Measurements from ENCODE around the gene PAF1.

The PAF1 gene

GRCh38 chr19:39411081-39411831 lies 20.4 kb upstream of the PAF1 start:
- no peak for ATAC-seq
- peak overlapping the region; percentile 97 for H3K4me3 Mint-ChIP-seq
- H3K36me3 Mint-ChIP-seq = peaks cover 79% of the 10 kb centered on the region
- H3K9me3 Mint-ChIP-seq = no peaks in the 10 kb centered on the region
- peaks cover 61% of the 10 kb centered on the region for H3K4me1 Mint-ChIP-seq
- DNase-seq (ENCODE audit: low spot score in 2 of 2) = no peak
- peak overlapping the region; percentile 100 for H3K27ac Mint-ChIP-seq

DNA sequence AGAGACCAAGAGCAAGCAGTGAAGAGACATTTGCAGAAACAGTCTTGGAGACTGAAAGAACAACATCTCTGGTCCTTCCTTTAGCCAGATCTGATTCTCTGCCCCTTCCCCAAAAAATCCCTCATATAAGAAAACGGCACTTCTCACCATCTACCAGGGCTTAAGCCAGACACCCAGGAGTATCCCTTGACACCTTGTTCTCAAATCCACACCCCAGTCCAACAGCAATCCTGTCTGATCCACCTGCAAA lies 19.9 kb upstream of the PAF1 start:
- H3K9me3 Mint-ChIP-seq = no peaks in the 10 kb centered on the region
- no peak for ATAC-seq
- H3K4me3 Mint-ChIP-seq = peak overlapping the region; percentile 97
- peaks cover 84% of the 10 kb centered on the region for H3K36me3 Mint-ChIP-seq
- peak overlapping the region; percentile 100 for H3K27ac Mint-ChIP-seq
- no peak for DNase-seq (ENCODE audit: low spot score in 2 of 2)
- peaks cover 66% of the 10 kb centered on the region for H3K4me1 Mint-ChIP-seq

DNA sequence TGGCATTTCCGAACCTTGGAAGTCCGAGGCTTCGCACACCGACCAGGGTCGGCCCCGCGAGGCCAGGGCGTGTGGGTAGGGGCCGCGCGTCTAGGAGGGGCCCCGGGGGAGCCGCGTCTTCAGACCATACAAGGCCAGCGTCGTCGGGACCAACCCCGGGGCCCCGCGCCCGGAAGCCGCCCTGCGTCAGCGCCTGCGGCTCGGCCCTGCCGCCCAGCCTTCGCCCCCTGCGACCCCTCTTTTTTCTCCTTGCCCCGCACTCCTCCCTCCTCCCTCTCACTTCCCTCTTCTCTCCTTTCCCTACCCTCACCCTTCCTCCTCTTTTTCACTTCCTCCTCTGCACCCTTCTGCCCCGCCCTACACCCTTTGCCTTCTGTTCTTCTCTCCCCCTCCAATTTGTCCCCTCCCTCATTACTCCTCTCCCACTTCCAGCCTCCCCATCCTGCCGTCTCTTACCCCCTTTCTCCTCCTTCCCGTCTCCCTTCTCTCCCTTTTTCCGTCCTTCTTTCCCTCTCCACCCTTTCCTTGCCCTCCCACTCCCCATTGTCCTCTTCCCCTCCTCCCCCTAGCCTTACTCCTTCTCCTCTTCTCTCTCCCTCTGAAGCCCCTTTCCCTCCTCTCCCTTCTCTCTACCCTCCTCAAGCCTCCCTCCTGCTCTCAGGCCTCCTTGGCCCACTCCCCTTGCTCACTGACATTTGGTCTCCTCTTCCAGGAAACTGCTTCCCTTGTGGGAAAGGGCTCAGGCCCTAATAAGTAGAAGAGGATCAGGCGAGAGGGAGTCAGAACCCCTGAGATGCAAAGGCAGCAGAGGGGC lies 19.3 kb upstream of the PAF1 start:
- no peaks in the 10 kb centered on the region for H3K9me3 Mint-ChIP-seq
- peak overlapping the region; percentile 97 for H3K4me3 Mint-ChIP-seq
- peak; percentile 50 to 81 for DNase-seq (ENCODE audit: low spot score in 2 of 2)
- H3K27ac Mint-ChIP-seq = peak overlapping the region; percentile 100
- peaks cover 81% of the 10 kb centered on the region for H3K36me3 Mint-ChIP-seq
- H3K4me1 Mint-ChIP-seq = peaks cover 65% of the 10 kb centered on the region
- peak; percentile 32 for ATAC-seq

DNA sequence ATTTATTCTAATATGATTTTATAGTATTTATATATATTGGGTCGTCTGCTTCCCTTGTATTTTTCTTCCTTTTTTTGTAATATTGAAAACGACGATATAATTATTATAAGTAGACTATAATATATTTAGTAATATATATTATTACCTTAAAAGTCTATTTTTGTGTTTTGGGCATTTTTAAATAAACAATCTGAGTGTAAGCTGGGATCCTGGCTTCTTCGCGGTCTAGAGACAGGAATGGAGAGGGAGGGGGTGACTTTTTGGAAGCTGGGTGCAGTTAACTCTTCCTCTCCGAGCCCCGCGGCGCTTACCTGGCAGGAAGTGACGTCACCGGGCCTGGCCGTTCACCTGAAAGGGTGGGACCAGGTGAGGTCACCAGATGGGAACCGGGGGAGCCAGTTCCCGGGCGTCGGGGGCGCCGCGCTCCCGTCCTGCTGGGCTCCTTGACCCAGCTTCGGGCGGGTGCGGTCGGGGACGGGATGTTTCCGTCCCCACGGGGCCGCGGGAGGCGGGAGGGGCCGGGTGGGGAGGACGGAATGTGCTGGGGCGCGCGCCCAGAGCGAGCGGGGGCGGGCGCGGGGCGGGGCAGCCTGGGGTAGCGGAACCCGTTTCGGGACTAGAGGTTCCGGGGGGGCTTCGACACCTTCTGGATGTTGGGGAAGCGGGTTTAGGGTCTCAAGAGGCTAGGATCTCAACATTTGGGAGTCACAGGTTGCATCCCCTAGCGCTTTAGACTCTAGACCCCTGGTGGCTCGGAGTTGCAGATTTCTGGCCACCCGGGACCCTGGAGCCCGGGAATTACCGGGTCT lies 18.5 kb upstream of the PAF1 start:
- Mint-ChIP-seq H3K4me1 (peaks cover 62% of the 10 kb centered on the region), H3K4me3 (peak overlapping the region; percentile 97), H3K9me3 (no peaks in the 10 kb centered on the region), H3K27ac (peak overlapping the region; percentile 100), H3K36me3 (peaks cover 77% of the 10 kb centered on the region)
- DNase-seq (ENCODE audit: low spot score in 2 of 2) (peak; percentile 62 to 85), ATAC-seq (peak; percentile 6)

DNA sequence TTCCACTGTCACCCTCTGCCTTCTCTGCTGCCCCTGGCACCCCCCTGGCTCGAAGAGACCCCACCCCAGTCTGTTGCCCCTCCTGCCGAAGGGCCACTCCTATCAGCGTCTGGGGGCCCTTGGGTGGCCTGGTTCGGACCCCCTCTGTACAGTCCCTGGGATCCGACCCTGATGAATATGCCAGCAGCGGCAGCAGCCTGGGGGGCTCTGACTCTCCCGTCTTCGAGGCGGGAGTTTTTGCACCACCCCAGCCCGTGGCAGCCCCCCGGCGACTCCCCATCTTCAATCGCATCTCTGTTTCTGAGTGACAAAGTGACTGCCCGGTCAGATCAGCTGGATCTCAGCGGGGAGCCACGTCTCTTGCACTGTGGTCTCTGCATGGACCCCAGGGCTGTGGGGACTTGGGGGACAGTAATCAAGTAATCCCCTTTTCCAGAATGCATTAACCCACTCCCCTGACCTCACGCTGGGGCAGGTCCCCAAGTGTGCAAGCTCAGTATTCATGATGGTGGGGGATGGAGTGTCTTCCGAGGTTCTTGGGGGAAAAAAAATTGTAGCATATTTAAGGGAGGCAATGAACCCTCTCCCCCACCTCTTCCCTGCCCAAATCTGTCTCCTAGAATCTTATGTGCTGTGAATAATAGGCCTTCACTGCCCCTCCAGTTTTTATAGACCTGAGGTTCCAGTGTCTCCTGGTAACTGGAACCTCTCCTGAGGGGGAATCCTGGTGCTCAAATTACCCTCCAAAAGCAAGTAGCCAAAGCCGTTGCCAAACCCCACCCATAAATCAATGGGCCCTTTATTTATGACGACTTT lies 17.7 kb upstream of the PAF1 start:
- Mint-ChIP-seq H3K4me3 (peak overlapping the region; percentile 97), H3K4me1 (peaks cover 53% of the 10 kb centered on the region), H3K27ac (peak overlapping the region; percentile 100), H3K9me3 (no peaks in the 10 kb centered on the region), H3K36me3 (peaks cover 76% of the 10 kb centered on the region)
- DNase-seq (ENCODE audit: low spot score in 2 of 2) (peak; percentile 36 to 72), ATAC-seq (no peak)

DNA sequence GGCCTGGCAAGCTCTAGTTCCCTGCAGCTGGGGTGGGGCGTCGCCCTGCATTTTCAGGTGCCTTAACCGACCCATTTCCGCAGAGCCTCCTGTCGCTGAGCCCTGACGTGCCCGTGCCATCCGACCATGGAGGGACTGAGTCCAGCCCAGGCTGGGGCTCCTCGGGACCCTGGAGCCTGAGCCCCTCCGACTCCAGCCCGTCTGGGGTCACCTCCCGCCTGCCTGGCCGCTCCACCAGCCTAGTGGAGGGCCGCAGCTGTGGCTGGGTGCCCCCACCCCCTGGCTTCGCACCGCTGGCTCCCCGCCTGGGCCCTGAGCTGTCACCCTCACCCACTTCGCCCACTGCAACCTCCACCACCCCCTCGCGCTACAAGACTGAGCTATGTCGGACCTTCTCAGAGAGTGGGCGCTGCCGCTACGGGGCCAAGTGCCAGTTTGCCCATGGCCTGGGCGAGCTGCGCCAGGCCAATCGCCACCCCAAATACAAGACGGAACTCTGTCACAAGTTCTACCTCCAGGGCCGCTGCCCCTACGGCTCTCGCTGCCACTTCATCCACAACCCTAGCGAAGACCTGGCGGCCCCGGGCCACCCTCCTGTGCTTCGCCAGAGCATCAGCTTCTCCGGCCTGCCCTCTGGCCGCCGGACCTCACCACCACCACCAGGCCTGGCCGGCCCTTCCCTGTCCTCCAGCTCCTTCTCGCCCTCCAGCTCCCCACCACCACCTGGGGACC lies 16.9 kb upstream of the PAF1 start:
- ATAC-seq (peak; percentile 1), DNase-seq (ENCODE audit: low spot score in 2 of 2) (peak; percentile 41 to 84)
- Mint-ChIP-seq H3K4me1 (peaks cover 54% of the 10 kb centered on the region), H3K27ac (peak overlapping the region; percentile 100), H3K9me3 (no peaks in the 10 kb centered on the region), H3K36me3 (peaks cover 82% of the 10 kb centered on the region), H3K4me3 (peak overlapping the region; percentile 97)

DNA sequence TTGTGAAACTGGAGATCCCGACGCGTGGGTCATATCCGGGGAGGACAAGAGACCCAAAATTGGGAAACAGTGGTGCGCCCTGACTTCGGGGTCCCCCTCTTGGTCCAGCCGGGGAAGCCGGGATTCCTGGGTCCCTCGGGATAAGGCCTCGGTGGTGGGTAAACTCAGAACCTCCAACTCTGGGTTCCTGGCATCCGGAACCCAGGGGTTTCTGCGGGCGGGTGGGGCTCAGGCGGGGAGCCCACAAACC lies 16.4 kb upstream of the PAF1 start:
- H3K36me3 Mint-ChIP-seq = peaks cover 86% of the 10 kb centered on the region
- peaks cover 58% of the 10 kb centered on the region for H3K4me1 Mint-ChIP-seq
- H3K9me3 Mint-ChIP-seq = no peaks in the 10 kb centered on the region
- no peak for ATAC-seq
- DNase-seq (ENCODE audit: low spot score in 2 of 2) = no peak
- peak overlapping the region; percentile 97 for H3K4me3 Mint-ChIP-seq
- H3K27ac Mint-ChIP-seq = peak overlapping the region; percentile 100

DNA sequence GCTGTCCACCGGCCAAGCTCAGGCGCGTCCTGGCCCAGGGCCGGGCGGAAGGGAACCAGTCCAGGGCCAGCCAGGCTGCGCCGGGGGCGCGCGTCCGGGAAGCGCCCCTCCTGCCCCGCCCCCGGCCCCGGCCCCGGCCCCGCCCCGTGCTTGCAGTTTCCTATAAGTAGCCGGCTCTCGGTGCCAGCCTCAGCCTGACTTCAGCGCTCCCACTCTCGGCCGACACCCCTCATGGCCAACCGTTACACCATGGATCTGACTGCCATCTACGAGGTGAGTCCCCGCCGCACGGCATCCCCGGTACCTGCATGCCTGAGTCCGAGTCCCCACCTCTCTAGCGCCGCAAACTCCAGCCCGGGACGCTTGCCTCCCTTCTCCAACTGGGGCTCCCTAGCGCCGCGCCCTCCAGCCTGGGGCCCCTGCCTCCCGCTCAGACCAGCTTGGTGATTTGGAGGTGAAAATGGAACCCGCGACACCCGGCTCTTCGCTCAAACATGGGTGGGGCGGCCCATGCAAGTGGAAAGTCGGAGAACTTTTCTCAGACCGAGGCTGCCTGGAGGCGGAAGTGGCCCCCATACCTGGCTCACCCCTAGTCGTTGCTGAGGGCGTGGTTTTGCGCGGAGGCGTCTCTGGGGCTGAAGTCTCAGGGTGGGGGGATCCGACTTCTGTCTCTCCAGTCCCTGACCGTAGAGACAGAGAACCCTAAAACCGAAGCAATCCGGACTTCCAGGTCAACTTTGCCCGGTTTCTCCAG lies 15.9 kb upstream of the PAF1 start, which contains the start of gene ZFP36:
TSS of gene ZFP36 (plus strand) at position 192 of the 754 bp plus-strand sequence. CDS start at position 250, 58 bp downstream.
- H3K4me1 Mint-ChIP-seq = peaks cover 58% of the 10 kb centered on the region
- H3K27ac Mint-ChIP-seq = peak within 1 kb of the TSS; percentile 100
- no peaks in the 10 kb centered on the region for H3K9me3 Mint-ChIP-seq
- peak; percentile 47 for ATAC-seq
- peak within 1 kb of the TSS; percentile 97 for H3K4me3 Mint-ChIP-seq
- peaks cover 86% of the 10 kb centered on the region for H3K36me3 Mint-ChIP-seq
- peak; percentile 83 to 95 for DNase-seq (ENCODE audit: low spot score in 2 of 2)

GRCh38 chr19:39405958-39406655 lies 15.2 kb upstream of the PAF1 start:
- DNase-seq (ENCODE audit: low spot score in 2 of 2) (peak in 1 of 2 donors; percentile 92), ATAC-seq (peak; percentile 0)
- H3K4me1 Mint-ChIP-seq = peaks cover 58% of the 10 kb centered on the region
- H3K27ac Mint-ChIP-seq = peak overlapping the region; percentile 100
- no peaks in the 10 kb centered on the region for H3K9me3 Mint-ChIP-seq
- peak overlapping the region; percentile 97 for H3K4me3 Mint-ChIP-seq
- H3K36me3 Mint-ChIP-seq = peaks cover 86% of the 10 kb centered on the region

DNA sequence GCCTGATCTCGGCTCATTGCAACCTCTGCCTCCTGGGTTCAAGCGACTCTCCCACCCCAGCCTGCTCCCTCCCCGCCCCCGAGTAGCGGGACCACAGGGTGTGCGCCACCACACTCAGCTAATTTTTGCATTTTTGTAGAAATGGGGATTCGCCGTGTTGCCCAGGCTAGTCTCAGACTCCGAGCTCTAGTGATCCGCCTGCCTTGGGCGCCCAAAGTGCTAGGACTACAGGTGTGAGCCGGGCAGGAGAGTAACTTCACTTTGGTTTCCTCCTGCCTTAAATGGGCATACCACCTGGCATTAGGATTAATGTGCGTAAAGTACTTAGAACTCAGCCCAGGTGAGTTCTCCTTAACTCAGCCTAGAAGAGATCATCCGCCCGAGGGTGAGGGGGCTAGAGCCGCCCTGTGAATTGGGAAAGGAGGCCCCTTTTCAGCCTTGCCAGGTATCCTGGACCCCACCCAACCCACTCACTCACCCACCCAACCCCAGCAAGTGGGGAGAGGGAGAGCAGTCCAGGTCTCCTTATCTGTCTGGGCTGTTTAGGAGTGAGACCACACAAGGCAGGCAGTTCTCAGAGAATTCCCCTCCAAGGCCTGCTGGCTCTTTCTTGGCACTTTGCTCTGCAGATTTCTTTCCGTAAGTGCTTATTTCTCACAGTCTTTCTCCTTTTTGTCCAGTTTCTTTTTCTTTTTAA lies 14.5 kb upstream of the PAF1 start:
- H3K4me3 Mint-ChIP-seq = peak overlapping the region; percentile 97
- no peak for ATAC-seq
- no peak for DNase-seq (ENCODE audit: low spot score in 2 of 2)
- H3K27ac Mint-ChIP-seq = no peak overlapping the region
- no peaks in the 10 kb centered on the region for H3K9me3 Mint-ChIP-seq
- peaks cover 56% of the 10 kb centered on the region for H3K4me1 Mint-ChIP-seq
- peaks cover 80% of the 10 kb centered on the region for H3K36me3 Mint-ChIP-seq

DNA sequence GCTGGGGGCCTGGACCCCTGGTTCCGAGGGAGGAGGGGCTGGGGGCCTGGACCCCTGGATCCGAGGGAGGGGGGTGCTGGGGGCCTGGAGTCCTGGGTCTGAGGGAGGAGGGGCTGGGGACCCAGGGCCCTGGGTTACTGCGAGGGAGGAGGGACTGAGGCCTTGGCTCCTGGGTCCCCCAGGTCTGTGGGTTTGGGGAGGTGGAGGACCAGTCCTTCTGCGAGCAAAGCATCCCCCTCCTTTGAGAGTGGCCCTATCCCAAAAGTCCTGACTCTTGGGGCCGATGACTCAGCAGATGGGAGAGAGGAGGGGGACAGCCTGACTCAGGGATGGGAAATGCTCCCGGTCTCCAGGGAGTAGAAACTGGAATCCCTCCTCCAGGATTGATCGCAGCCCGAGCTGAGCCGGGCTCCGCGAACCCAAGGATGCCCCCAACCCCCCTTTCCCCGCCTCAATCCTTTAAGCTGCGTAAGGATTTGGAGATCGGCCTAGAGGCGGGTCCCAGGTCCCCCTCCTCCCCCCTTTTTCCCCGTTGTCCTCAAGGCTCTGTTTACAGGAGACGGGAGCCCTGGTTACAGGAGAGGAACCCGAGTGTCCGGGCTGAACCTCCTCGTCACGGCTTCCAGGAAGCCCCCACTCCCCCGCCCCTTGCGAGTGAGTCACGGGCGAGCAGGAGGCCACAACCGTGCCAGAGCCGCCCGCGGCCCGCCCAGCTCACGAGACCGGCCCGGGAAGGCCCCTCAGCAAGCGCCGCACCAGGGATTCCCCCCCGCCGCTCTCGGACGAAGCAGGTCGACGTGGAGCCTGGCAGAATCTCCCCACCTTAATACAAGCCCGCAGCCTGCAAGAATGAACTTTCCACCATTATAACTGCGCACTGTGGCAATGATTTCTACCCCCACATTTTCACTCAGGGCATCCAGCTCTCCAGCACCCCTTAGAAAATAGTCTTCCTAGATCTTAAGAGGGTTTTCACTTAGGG lies 12.7 kb upstream of the PAF1 start:
- H3K4me3 Mint-ChIP-seq = peak overlapping the region; percentile 97
- H3K36me3 Mint-ChIP-seq = peaks cover 72% of the 10 kb centered on the region
- H3K4me1 Mint-ChIP-seq = peaks cover 64% of the 10 kb centered on the region
- peak overlapping the region; percentile 98 for H3K27ac Mint-ChIP-seq
- ATAC-seq (peak; percentile 41), DNase-seq (ENCODE audit: low spot score in 2 of 2) (peak; percentile 80 to 96)
- no peaks in the 10 kb centered on the region for H3K9me3 Mint-ChIP-seq

All from stimulated activated effector memory CD8-positive, alpha-beta T cell treated with anti-CD3 and anti-CD28 coated beads, Interleukin-12 subunit alpha, Interleukin-12 subunit beta, amount 100 ng/mL, for 72 hours (primary cell).